Immature natural killer cell (primary cell): ENCODE data around the gene SLC25A44. TPM values are rescaled to one million over a fixed set of nuclear protein-coding genes. Genes with fewer than 3 reads are reported as not detected.
A peak's percentile ranks its signal among the peaks of the same experiment; 100 is the strongest.

Source experiments
- DNase-seq, 3 donors: peaks; one replicate each; pipeline ENCODE4 v3.0.0; 2022; ENCODE audit warnings: mixed read lengths in 1 of 3
- H3K27ac Mint-ChIP-seq, 6 donors: one replicate each; pipeline ENCODE4 v1.8.0; 2020; ENCODE audit warnings: mixed read lengths in 6 of 6, mild to moderate bottlenecking in 5 of 6, inconsistent platforms in 4 of 6, moderate library complexity in 3 of 6
- H3K27me3 Mint-ChIP-seq, 3 donors: one replicate each; pipeline ENCODE4 v1.8.0; 2020 to 2021; ENCODE audit warnings: low read depth in 3 of 3, mild to moderate bottlenecking in 3 of 3, mixed read lengths in 3 of 3, moderate library complexity in 3 of 3, inconsistent platforms in 1 of 3
- H3K36me3 Mint-ChIP-seq, 3 donors: one replicate each; pipeline ENCODE4 v1.8.0; 2020; ENCODE audit warnings: mixed read lengths in 3 of 3, inconsistent platforms in 2 of 3, mild to moderate bottlenecking in 2 of 3
- H3K4me1 Mint-ChIP-seq, 2 donors: one replicate each; pipeline ENCODE4 v1.8.0; 2020; ENCODE audit warnings: inconsistent platforms in 2 of 2, mild to moderate bottlenecking in 2 of 2, mixed read lengths in 2 of 2, moderate library complexity in 1 of 2
- H3K4me3 Mint-ChIP-seq, 5 donors: one replicate each; pipeline ENCODE4 v1.8.0; 2020; ENCODE audit warnings: mild to moderate bottlenecking in 5 of 5, mixed read lengths in 5 of 5, inconsistent platforms in 3 of 5, moderate library complexity in 3 of 5
- H3K9me3 Mint-ChIP-seq, 6 donors: one replicate each; pipeline ENCODE4 v1.8.0; 2020; ENCODE audit warnings: mild to moderate bottlenecking in 6 of 6, mixed read lengths in 6 of 6, inconsistent platforms in 4 of 6, moderate library complexity in 3 of 6
- polyA plus RNA-seq, 3 donors: library from polyadenylated mRNA; unstranded; fragments of 300-500 nt; fragmentation: Illumina TruSeq; gene quantifications; one replicate each; pipeline ENCODE4 v1.2.3, GENCODE V29; 2021

Gene SLC25A44, protein sequence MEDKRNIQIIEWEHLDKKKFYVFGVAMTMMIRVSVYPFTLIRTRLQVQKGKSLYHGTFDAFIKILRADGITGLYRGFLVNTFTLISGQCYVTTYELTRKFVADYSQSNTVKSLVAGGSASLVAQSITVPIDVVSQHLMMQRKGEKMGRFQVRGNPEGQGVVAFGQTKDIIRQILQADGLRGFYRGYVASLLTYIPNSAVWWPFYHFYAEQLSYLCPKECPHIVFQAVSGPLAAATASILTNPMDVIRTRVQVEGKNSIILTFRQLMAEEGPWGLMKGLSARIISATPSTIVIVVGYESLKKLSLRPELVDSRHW
- 10 to 100 TPM in 2 of 3 donors, 1 to 10 TPM in 1; 5.5 to 21.5 (median 12.1) TPM for polyA plus RNA-seq

DNA sequence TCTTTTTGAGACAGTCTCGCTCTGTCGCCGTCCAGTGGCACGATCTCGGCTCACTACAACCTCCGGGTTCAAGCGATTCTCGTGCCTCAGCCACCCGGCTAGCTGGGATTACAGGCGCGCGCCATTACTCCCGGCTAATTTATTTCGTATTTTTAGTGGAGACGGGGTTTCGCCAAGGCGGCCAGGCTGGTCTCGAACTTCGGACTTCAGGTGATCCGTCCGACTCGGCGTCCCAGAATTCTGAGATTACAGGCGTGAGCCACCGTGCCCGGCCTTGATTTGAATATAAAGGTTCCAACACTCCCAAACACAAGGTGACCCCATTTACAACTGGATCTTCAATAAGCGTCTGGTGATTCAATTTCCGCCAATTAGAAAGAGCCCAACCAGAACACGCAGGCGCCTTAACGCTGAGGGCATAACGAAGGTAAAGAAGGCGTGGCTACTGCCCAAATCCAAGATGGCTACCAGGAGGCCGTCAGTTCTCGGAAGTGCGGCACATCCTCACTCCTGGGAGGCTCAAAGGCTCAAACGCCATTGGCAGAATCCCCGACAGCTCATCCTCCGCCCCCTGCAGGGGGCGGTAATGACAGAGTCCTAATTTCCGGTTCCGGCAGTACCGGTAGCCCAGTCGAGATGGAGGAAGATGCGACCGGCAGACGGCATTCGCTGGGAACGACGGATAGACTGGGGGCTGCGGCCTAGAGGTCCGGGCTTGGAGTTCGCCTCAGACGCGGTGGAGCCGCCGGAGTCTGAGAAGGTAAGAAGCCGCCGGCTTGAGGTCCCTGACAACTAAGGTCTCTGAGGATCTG is at the start of gene SLC25A44:
Gene SLC25A44 (plus strand): TSS at position 617 of the 812 bp plus-strand sequence. CDS start 5,744 bp downstream, outside the sequence.
- H3K4me3 Mint-ChIP-seq = peak within 1 kb of the TSS; percentile 92 to 98 (median 93)
- H3K36me3 Mint-ChIP-seq = peaks cover 0 to 4% (median 3%) of the 10 kb centered on the region in 3 donors
- H3K27ac Mint-ChIP-seq = peak within 1 kb of the TSS; percentile 89 to 94 (median 93)
- peak; percentile 97 to 98 (median 98) for DNase-seq
- peaks cover 0 to 8% (median 2%) of the 10 kb centered on the region in 3 donors for H3K27me3 Mint-ChIP-seq
- H3K9me3 Mint-ChIP-seq = no peaks in the 10 kb centered on the region
- H3K4me1 Mint-ChIP-seq = peaks cover 41 to 58% of the 10 kb centered on the region in 2 donors

- Mint-ChIP-seq H3K9me3 (no peaks in the 10 kb centered on the region), H3K27me3 (peaks cover 4 to 8% (median 5%) of the 10 kb centered on the region in 3 donors), H3K36me3 (no peaks in the 10 kb centered on the region), H3K4me3 (no peak overlapping the region), H3K27ac (no peak overlapping the region), H3K4me1 (peaks cover 9 to 14% of the 10 kb centered on the region in 2 donors)
- DNase-seq = no peak
These were observed 49.2 kb upstream of the SLC25A44 start for GRCh38 chr1:156144742-156145141.

GRCh38 chr1:156145650-156146019 is 48.3 kb upstream of the SLC25A44 start:
- no peaks in the 10 kb centered on the region for H3K9me3 Mint-ChIP-seq
- peaks cover 4 to 8% (median 5%) of the 10 kb centered on the region in 3 donors for H3K27me3 Mint-ChIP-seq
- H3K36me3 Mint-ChIP-seq = no peaks in the 10 kb centered on the region
- DNase-seq = no peak
- peak overlapping the region in 1 of 6 donors; percentile 45 for H3K27ac Mint-ChIP-seq
- H3K4me3 Mint-ChIP-seq = no peak overlapping the region
- peaks cover 9 to 14% of the 10 kb centered on the region in 2 donors for H3K4me1 Mint-ChIP-seq

- Mint-ChIP-seq H3K27me3 (peaks cover 3 to 8% (median 4%) of the 10 kb centered on the region in 3 donors), H3K4me1 (peaks cover 9 to 14% of the 10 kb centered on the region in 2 donors), H3K4me3 (peak overlapping the region in 4 of 5 donors; percentile 45 to 68 (median 53)), H3K27ac (peak overlapping the region in 3 of 6 donors; percentile 45 to 75 (median 49)), H3K9me3 (no peaks in the 10 kb centered on the region), H3K36me3 (no peaks in the 10 kb centered on the region)
- peak; percentile 41 to 61 (median 52) for DNase-seq
These were observed 47.7 kb upstream of the SLC25A44 start for GRCh38 chr1:156146020-156146768.

GRCh38 chr1:156146769-156147405 is 47.0 kb upstream of the SLC25A44 start:
- no peak overlapping the region for H3K27ac Mint-ChIP-seq
- H3K4me3 Mint-ChIP-seq = no peak overlapping the region
- no peaks in the 10 kb centered on the region for H3K36me3 Mint-ChIP-seq
- H3K9me3 Mint-ChIP-seq = no peaks in the 10 kb centered on the region
- H3K27me3 Mint-ChIP-seq = peaks cover 2 to 8% (median 4%) of the 10 kb centered on the region in 3 donors
- no peak for DNase-seq
- H3K4me1 Mint-ChIP-seq = peaks cover 9 to 14% of the 10 kb centered on the region in 2 donors

DNA sequence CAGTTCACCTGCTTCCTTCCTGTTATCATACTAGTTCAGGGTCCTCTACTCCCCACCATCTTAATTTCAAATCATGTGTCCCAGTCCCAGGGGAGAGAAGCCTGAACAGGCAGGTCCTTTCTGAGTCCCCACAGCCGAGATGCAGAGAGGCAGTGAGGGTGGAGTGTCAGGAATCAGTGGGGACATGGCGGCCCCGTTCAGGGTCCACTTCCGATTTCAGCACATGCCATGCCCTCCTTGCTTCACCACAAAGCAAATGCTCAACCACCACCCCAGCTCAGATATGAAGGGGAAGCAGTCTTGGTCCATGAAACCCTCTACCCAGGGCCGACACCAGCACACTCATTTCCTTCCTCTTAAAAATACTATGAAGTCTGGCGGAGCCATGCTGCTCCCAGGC is 45.7 kb upstream of the SLC25A44 start:
- no peak overlapping the region for H3K4me3 Mint-ChIP-seq
- peaks cover 9 to 14% of the 10 kb centered on the region in 2 donors for H3K4me1 Mint-ChIP-seq
- H3K9me3 Mint-ChIP-seq = no peaks in the 10 kb centered on the region
- peak overlapping the region in 1 of 6 donors; percentile 68 for H3K27ac Mint-ChIP-seq
- no peaks in the 10 kb centered on the region for H3K36me3 Mint-ChIP-seq
- DNase-seq = no peak
- H3K27me3 Mint-ChIP-seq = peaks cover 2 to 7% (median 6%) of the 10 kb centered on the region in 3 donors

GRCh38 chr1:156149374-156150332 is 44.3 kb upstream of the SLC25A44 start:
- no peaks in the 10 kb centered on the region for H3K9me3 Mint-ChIP-seq
- peaks cover 9 to 14% of the 10 kb centered on the region in 2 donors for H3K4me1 Mint-ChIP-seq
- H3K27ac Mint-ChIP-seq = no peak overlapping the region
- peaks cover 2 to 7% (median 5%) of the 10 kb centered on the region in 3 donors for H3K27me3 Mint-ChIP-seq
- no peaks in the 10 kb centered on the region for H3K36me3 Mint-ChIP-seq
- H3K4me3 Mint-ChIP-seq = no peak overlapping the region
- no peak for DNase-seq

DNA sequence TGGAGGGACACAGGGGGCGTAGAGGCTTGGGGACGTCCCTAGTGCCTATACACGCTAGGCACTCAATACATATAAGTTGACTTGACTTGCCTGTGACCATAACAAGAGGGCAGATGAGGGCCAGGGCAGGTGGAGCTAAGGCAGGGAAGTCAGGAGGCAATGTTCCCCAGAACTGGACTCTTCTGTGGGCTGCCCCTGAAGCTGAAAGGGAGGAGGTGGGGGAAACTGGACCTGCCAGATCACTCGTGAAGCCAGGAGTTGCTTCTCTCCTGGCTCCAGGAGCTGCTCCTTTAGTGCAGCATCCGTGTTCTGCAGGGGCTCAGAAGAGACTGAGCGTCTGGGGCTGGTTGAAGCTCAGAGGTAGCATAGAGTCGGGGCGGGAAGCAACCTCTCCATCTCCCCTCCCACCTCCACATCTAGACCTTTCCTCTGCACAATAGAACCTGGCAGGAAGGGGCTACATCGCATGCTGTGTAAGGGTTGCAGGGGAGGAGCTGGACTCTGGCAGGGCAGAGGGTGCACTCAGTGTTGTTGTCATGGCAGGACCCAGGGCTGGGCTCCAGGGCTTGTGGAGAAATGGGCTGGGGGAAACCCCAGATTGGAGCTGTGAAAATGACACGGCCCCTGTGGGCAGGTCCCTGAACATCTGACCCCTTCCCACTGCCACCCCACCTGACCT is 43.4 kb upstream of the SLC25A44 start:
- Mint-ChIP-seq H3K4me1 (peaks cover 9 to 14% of the 10 kb centered on the region in 2 donors), H3K36me3 (no peaks in the 10 kb centered on the region), H3K27me3 (peaks cover 2 to 7% (median 6%) of the 10 kb centered on the region in 3 donors), H3K27ac (no peak overlapping the region), H3K9me3 (no peaks in the 10 kb centered on the region), H3K4me3 (no peak overlapping the region)
- DNase-seq = no peak

DNA sequence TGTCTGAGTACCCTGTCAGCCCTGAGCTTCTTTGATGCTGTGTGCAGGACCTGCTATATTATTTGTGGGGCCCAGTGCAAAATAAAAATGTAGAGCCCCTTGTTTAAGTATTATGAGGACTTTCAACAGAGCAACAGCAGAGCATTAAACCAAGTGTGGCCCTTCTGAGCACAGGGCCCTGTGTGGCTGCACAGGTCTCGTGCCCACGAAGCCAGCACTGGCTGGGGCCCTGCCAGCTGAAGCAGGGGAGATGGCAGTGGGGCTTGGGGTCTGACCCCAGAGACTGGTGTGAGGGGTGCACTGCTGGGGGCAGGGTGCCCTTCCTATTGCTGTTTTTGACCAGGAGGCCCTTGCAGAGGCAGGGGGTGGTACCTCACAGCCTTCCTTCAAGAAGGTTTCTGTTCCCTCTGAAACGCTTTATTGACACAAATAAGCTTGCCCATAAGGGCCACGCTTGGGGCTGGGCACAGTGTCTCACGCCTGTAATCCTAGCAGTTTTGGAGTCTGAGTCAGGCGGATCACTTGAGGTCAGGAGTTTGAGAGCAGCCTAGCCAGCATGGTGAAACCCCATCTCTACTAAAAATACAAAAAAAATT is 42.7 kb upstream of the SLC25A44 start:
- peaks cover 1 to 4% (median 3%) of the 10 kb centered on the region in 3 donors for H3K27me3 Mint-ChIP-seq
- no peak for DNase-seq
- no peak overlapping the region for H3K4me3 Mint-ChIP-seq
- H3K4me1 Mint-ChIP-seq = peaks cover 6 to 9% of the 10 kb centered on the region in 2 donors
- H3K36me3 Mint-ChIP-seq = no peaks in the 10 kb centered on the region
- no peak overlapping the region for H3K27ac Mint-ChIP-seq
- H3K9me3 Mint-ChIP-seq = no peaks in the 10 kb centered on the region

DNA sequence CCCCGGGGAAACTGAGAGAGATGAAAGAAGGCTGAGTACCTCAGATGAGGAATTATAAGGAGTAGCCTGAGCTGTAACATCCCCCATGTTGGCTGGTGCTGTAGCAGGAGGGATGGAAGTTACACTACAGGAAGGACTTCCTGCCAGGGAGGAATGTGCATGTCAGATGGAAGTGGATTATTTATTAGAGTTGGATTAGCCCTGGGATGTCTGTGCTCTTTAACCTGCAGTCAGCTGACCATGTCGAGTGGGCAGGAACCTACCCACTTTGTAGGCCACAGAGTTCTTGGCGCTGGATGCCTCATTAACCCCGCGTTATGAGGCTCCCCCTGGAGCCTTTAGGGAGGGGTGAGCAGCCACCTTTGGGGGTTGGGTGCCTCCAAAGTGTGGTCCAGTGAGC is 41.3 kb upstream of the SLC25A44 start:
- H3K4me1 Mint-ChIP-seq = peaks cover 8 to 12% of the 10 kb centered on the region in 2 donors
- peaks cover 2 to 7% (median 3%) of the 10 kb centered on the region in 3 donors for H3K27me3 Mint-ChIP-seq
- H3K4me3 Mint-ChIP-seq = no peak overlapping the region
- H3K27ac Mint-ChIP-seq = no peak overlapping the region
- no peak for DNase-seq
- H3K9me3 Mint-ChIP-seq = no peaks in the 10 kb centered on the region
- H3K36me3 Mint-ChIP-seq = no peaks in the 10 kb centered on the region

DNA sequence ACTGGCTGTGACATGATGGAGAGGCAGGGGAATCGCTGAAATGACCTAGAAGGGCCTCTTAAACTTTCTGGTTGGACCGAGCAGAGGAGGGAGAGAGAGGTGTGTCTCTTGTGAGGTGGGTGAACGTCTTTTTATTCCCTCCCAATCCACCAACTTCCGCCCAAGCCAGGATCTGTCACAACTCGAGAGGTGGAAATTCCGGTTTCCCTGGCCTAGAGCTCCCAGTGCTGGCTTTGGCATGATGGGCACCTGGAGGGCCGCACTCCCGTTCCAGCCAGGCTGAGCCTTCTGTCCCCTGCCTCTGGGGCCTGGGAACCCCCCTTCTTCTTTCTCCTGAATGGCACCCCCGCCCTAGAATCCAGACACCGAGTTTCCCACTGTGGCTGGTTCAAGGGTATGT is 40.5 kb upstream of the SLC25A44 start, which contains the start of gene SEMA4A:
Gene SEMA4A (plus strand): TSS at position 224 of the 400 bp plus-strand sequence. CDS start 994 bp downstream, outside the sequence.
- Mint-ChIP-seq H3K36me3 (no peaks in the 10 kb centered on the region), H3K9me3 (no peaks in the 10 kb centered on the region), H3K27me3 (peaks cover 2 to 10% (median 3%) of the 10 kb centered on the region in 3 donors), H3K27ac (peak within 1 kb of the TSS in 1 of 6 donors; percentile 67), H3K4me1 (peaks cover 8 to 10% of the 10 kb centered on the region in 2 donors), H3K4me3 (no peak within 1 kb of the TSS)
- DNase-seq = no peak
